ENCODE data around the gene CELF2. TPM values are rescaled to one million over a fixed set of nuclear protein-coding genes. Genes with fewer than 3 reads are reported as not detected.

The CELF2 gene
- total RNA-seq, 1 donor from 2014 or later, result 31.6 TPM

- peaks cover 12% of the 10 kb centered on the region for H3K36me3 Mint-ChIP-seq
These were observed 184.2 kb downstream of the CELF2 start for GRCh38 chr10:11201911-11202310.

GRCh38 chr10:11204351-11204942 is 186.8 kb downstream of the CELF2 start:
- no peaks in the 10 kb centered on the region for H3K27me3 ChIP-seq
- peaks cover 31% of the 10 kb centered on the region for H3K79me2 ChIP-seq (ENCODE audit: low read depth)
- Mint-ChIP-seq H3K27ac (no peak overlapping the region), H3K36me3 (peaks cover 14% of the 10 kb centered on the region), H3K9me3 (peaks cover 20% of the 10 kb centered on the region), H3K4me3 (no peak overlapping the region), H3K4me1 (peaks cover 20% of the 10 kb centered on the region), H3K27me3 (ENCODE audit: insufficient read depth, low read depth) (peaks cover 2% of the 10 kb centered on the region)
- H3K4me1 ChIP-seq, result peaks cover 42% of the 10 kb centered on the region
- H3K4me3 ChIP-seq, result no peak overlapping the region
- H3K4me2 ChIP-seq, result peak overlapping the region; percentile 63
- H3K9me3 ChIP-seq (ENCODE audit: low read depth), result no peaks in the 10 kb centered on the region
- no peaks in the 10 kb centered on the region for H3K36me3 ChIP-seq
- no peak for TF ChIP-seq EZH2 (IDR thresholded peaks at IDR 0.05)
- no peak for TF ChIP-seq EZH2phosphoT487 (IDR thresholded peaks at IDR 0.05)
- TF ChIP-seq CTCF (IDR thresholded peaks at IDR 0.05), result no peak
- H2AFZ ChIP-seq (replicated peaks), result no peak overlapping the region
- peak; percentile 73 for DNase-seq (ENCODE audit: low spot score)
- peak overlapping the region; percentile 30 for H3K27ac ChIP-seq
- H4K20me1 ChIP-seq (ENCODE audit: low read depth), result peaks cover 34% of the 10 kb centered on the region
- peaks cover 36% of the 10 kb centered on the region for H3F3A ChIP-seq (ENCODE audit: low read depth)
- H3K9ac ChIP-seq, result no peak overlapping the region

More at GRCh38 chr10:11201911-11202310, 184.2 kb downstream of the CELF2 start:
- Mint-ChIP-seq H3K27me3 (ENCODE audit: insufficient read depth, low read depth) (peaks cover 4% of the 10 kb centered on the region), H3K9me3 (peaks cover 22% of the 10 kb centered on the region), H3K4me3 (no peak overlapping the region), H3K27ac (no peak overlapping the region), H3K4me1 (peaks cover 18% of the 10 kb centered on the region)
- no peaks in the 10 kb centered on the region for H3K27me3 ChIP-seq
- no peak for DNase-seq (ENCODE audit: low spot score)
- H3K9ac ChIP-seq, result no peak overlapping the region
- TF ChIP-seq CTCF (IDR thresholded peaks at IDR 0.05) (no peak), EZH2 (IDR thresholded peaks at IDR 0.05) (no peak), EZH2phosphoT487 (IDR thresholded peaks at IDR 0.05) (no peak)
- H3K9me3 ChIP-seq (ENCODE audit: low read depth), result no peaks in the 10 kb centered on the region
- no peak overlapping the region for H2AFZ ChIP-seq (replicated peaks)
- no peaks in the 10 kb centered on the region for H3K36me3 ChIP-seq
- no peak overlapping the region for H3K4me2 ChIP-seq
- H3K79me2 ChIP-seq (ENCODE audit: low read depth), result peaks cover 21% of the 10 kb centered on the region
- H4K20me1 ChIP-seq (ENCODE audit: low read depth), result peaks cover 41% of the 10 kb centered on the region
- peaks cover 43% of the 10 kb centered on the region for H3K4me1 ChIP-seq
- peaks cover 40% of the 10 kb centered on the region for H3F3A ChIP-seq (ENCODE audit: low read depth)
- H3K4me3 ChIP-seq, result no peak overlapping the region
- H3K27ac ChIP-seq, result no peak overlapping the region

- no peak overlapping the region for H3K4me3 Mint-ChIP-seq
- Histone ChIP-seq H3K27me3 (no peaks in the 10 kb centered on the region), H3K4me3 (no peak overlapping the region), H3F3A (ENCODE audit: low read depth) (peaks cover 36% of the 10 kb centered on the region), H3K9ac (no peak overlapping the region), H3K27ac (peak overlapping the region; percentile 30), H3K36me3 (no peaks in the 10 kb centered on the region), H3K4me2 (peak overlapping the region; percentile 63), H3K79me2 (ENCODE audit: low read depth) (peaks cover 35% of the 10 kb centered on the region), H4K20me1 (ENCODE audit: low read depth) (peaks cover 34% of the 10 kb centered on the region), H3K9me3 (ENCODE audit: low read depth) (no peaks in the 10 kb centered on the region), H3K4me1 (peaks cover 42% of the 10 kb centered on the region), H2AFZ (replicated peaks) (no peak overlapping the region)
- no peak for TF ChIP-seq EZH2phosphoT487 (IDR thresholded peaks at IDR 0.05)
- TF ChIP-seq EZH2 (IDR thresholded peaks at IDR 0.05), result no peak
- no peak for TF ChIP-seq CTCF (IDR thresholded peaks at IDR 0.05)
- peaks cover 13% of the 10 kb centered on the region for H3K9me3 Mint-ChIP-seq
- H3K27ac Mint-ChIP-seq, result no peak overlapping the region
- DNase-seq (ENCODE audit: low spot score), result peak; percentile 60
- H3K4me1 Mint-ChIP-seq, result peaks cover 25% of the 10 kb centered on the region
- peaks cover 2% of the 10 kb centered on the region for H3K27me3 Mint-ChIP-seq (ENCODE audit: insufficient read depth, low read depth)
- peaks cover 14% of the 10 kb centered on the region for H3K36me3 Mint-ChIP-seq
These were observed 187.5 kb downstream of the CELF2 start for GRCh38 chr10:11205030-11205772.
